ENCODE data around the gene LPCAT1. TPM values are rescaled to one million over a fixed set of nuclear protein-coding genes. Genes with fewer than 3 reads are reported as not detected.

LPCAT1 gene
- total RNA-seq, 1 donor from 2014 or later: 269 TPM

DNA sequence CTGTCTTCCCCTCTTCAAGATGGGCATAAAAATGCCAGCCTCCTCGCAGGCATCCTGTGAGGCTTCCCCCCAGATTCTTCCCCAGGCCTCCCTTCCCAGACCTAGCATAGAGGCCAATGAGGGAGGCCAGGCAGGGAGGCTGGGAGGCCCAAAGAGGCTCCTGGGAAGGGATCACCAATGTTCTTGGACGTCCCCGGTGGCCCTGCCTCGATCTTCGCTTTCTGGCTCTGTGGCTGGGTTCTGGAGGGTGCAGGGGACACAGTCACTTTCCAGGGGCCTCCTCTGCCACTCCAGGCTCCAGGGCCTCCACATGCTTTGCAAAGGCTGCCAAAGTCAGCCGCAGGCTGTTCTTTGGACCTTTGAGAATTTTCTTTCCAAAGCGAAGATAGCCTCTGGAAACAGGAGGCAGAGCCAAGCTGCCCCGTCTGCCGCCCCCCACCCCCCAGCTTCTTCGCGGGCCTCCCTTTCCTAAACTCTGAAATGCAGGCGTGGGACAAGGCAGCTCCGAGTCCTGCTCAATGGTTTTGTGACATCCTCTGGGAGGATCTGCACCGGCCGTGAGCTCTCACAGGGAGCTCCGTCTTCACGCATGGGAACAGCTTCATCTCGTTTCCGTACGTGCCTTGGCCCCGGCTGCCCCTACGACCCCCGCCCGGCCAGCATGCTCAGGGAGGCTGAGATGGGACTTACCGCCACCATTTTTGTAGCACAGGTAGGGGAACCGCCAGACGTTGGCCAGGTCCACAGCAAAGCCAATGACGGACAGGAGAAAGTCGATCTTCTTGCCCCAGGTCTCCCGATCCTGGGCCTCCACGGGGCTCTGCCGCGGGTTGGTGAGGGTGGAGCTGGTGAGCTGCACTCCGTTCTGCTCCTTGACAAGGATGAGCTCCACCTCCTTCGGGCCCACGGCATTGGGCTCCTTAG lies 81.3 kb downstream of the LPCAT1 start:
- Mint-ChIP-seq H3K27me3 (peaks cover 52% of the 10 kb centered on the region), H3K36me3 (ENCODE audit: low read depth) (no peaks in the 10 kb centered on the region), H3K4me1 (peaks cover 15% of the 10 kb centered on the region), H3K4me3 (no peak overlapping the region), H3K9me3 (peaks cover 7% of the 10 kb centered on the region), H3K27ac (no peak overlapping the region)
- no peak for ATAC-seq (ENCODE audit: low read depth)
- intact Hi-C loops (cut with micrococcal nuclease): no loop called here
- POLR2A ChIA-PET: no interaction called here
- CTCF ChIA-PET: no interaction called here
- no peak for TF ChIP-seq CTCF (IDR thresholded peaks at IDR 0.05)
- DNase-seq: no peak

DNA sequence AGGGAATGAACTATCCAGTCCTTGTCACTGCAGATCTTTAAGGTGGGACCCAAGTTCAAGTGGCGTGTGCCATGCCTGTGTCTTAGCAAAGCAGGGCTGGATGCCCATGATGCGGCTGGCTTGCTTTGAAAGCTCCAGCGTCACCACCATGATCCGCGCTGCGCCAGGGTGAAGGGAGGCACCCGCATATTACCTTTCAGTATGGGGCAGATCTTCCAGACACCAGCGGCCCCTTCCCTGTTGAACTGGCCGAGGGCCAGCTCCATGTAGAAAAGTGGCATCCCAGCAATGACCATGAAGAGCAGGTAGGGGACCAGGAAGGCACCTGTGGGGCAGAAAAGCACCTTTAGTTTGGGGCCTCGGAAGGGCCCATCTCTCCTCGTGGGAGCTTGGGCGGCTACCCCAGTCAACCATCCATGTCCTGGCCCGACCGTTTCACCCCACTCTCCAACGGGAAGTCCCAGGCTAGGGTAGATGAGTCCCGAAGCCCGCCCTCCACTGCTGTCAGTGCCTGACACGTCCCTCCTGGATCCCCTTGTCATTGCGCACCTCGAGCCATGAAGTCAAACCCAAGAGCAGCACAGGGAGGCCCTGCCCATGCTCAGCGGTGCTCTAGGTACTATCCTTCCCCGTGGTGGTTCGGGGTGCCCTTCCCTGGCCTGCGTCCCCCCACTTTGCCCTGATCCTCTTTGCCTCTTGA lies 82.4 kb downstream of the LPCAT1 start:
- CTCF ChIA-PET: no interaction called here
- DNase-seq: no peak

DNA sequence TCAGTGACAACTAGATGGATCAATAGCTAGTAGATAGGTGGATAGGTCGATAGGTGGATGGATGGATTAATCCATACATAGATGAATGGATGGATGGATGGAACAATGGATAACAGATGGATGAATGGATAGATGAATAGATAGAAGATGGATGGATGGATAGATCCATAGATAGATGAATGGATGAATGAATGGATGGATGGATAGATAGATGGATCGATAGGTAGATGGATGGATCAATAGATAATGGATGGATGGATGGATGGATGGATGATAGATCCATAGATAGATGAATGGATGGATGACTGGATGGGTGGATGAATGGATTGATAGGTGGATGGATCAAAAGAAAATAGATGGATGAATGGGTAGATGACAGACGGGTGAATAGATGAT lies 83.7 kb downstream of the LPCAT1 start:
- Mint-ChIP-seq H3K9me3 (peaks cover 7% of the 10 kb centered on the region), H3K36me3 (ENCODE audit: low read depth) (no peaks in the 10 kb centered on the region), H3K4me3 (no peak overlapping the region), H3K27me3 (peaks cover 46% of the 10 kb centered on the region), H3K4me1 (peaks cover 15% of the 10 kb centered on the region), H3K27ac (no peak overlapping the region)
- TF ChIP-seq CTCF (IDR thresholded peaks at IDR 0.05): no peak
- ATAC-seq (ENCODE audit: low read depth): no peak
- POLR2A ChIA-PET: no interaction called here
- DNase-seq: no peak
- intact Hi-C loops (cut with micrococcal nuclease): no loop called here
- CTCF ChIA-PET: no interaction called here

More for the DNA sequence above, 82.4 kb downstream of the LPCAT1 start:
- peaks cover 46% of the 10 kb centered on the region for H3K27me3 Mint-ChIP-seq
- no peak for TF ChIP-seq CTCF (IDR thresholded peaks at IDR 0.05)
- H3K4me1 Mint-ChIP-seq: peaks cover 15% of the 10 kb centered on the region
- H3K36me3 Mint-ChIP-seq (ENCODE audit: low read depth): no peaks in the 10 kb centered on the region
- H3K9me3 Mint-ChIP-seq: peaks cover 7% of the 10 kb centered on the region
- no peak overlapping the region for H3K27ac Mint-ChIP-seq
- intact Hi-C loops (cut with micrococcal nuclease): no loop called here
- POLR2A ChIA-PET: no interaction called here
- no peak for ATAC-seq (ENCODE audit: low read depth)
- H3K4me3 Mint-ChIP-seq: no peak overlapping the region

DNA sequence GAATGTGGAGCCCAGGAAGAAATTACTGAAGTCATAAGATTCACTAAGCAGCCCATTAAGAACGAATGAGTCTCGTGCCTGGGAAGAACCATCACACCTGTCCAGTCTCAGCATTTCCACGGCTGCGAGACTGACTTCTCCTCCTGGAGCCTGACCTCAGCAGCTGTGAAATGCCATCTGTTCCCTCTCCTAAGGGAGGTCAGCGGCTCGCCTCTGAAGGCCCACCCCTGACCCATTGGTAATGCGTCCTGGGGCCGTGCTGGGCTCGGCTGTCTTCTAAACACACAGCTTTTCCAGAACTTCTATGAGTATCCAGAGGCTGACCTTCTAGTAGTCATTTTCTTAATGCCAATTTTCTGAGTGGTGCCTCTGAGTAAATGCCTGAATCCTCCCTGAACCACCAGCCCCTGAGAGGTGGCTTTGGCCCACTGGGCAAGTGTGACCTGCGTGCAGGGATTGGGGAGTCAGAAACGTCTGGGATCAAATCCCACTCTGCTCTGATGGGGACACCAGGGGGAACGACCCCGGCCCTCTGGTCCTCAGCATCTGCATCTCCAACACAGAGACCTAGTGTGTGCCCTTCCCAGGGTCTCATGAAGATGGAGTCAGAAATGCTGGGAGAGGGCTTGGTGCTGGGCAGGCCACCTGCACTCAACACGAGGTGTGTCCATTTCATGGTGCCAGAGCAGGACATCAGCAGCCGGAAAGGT lies 84.2 kb downstream of the LPCAT1 start:
- intact Hi-C loops (cut with micrococcal nuclease): no loop called here
- POLR2A ChIA-PET: no interaction called here
- CTCF ChIA-PET: no interaction called here
- Mint-ChIP-seq H3K27me3 (peaks cover 46% of the 10 kb centered on the region), H3K4me1 (peaks cover 12% of the 10 kb centered on the region), H3K4me3 (no peak overlapping the region), H3K27ac (no peak overlapping the region), H3K36me3 (ENCODE audit: low read depth) (no peaks in the 10 kb centered on the region), H3K9me3 (peaks cover 7% of the 10 kb centered on the region)
- no peak for ATAC-seq (ENCODE audit: low read depth)
- DNase-seq: no peak
- TF ChIP-seq CTCF (IDR thresholded peaks at IDR 0.05): no peak

- H3K4me1 Mint-ChIP-seq: peaks cover 6% of the 10 kb centered on the region
- no peak for ATAC-seq (ENCODE audit: low read depth)
- ChIA-PET POLR2A (no interaction called here), CTCF (no interaction called here)
- no peak for DNase-seq
- no peaks in the 10 kb centered on the region for H3K36me3 Mint-ChIP-seq (ENCODE audit: low read depth)
- TF ChIP-seq CTCF (IDR thresholded peaks at IDR 0.05): no peak
- H3K4me3 Mint-ChIP-seq: no peak overlapping the region
- intact Hi-C loops (cut with micrococcal nuclease): no loop called here
- no peak overlapping the region for H3K27ac Mint-ChIP-seq
- H3K27me3 Mint-ChIP-seq: peaks cover 40% of the 10 kb centered on the region
- H3K9me3 Mint-ChIP-seq: peaks cover 7% of the 10 kb centered on the region
Observed at GRCh38 chr5:1438871-1439270, 84.9 kb downstream of the LPCAT1 start.
